ENCODE measurements around the gene GCNA. TPM values are rescaled to one million over a fixed set of nuclear protein-coding genes. Genes with fewer than 3 reads are reported as not detected.
"Not testable (repeated sequence)": the region's sequence is repeated elsewhere in the genome, so short reads cannot be mapped to it uniquely, and the experiment has no call there.

GCNA gene
- total and polyA plus RNA-seq, 2 donors (not counting 1 experiment from before 2014, with no cell fraction given) = 0.74 to 2.3 TPM

GRCh38 chrX:71660562-71661416 lies 82.6 kb downstream of the GCNA start:
- Histone ChIP-seq H3K4me2 (ENCODE audit: extremely low read depth, insufficient read depth, low read length) (no peak overlapping the region), H3K4me3 (replicated peaks in 1 of 4; ENCODE audit: control extremely low read depth in 1 of 4, insufficient read depth in 1 of 4, low read depth in 3 of 4, low read length in 4 of 4) (no peak overlapping the region), H2AFZ (ENCODE audit: low read length) (no peak overlapping the region), H3K27me3 (ENCODE audit: control insufficient read depth, insufficient read depth, low read length) (no peaks in the 10 kb centered on the region), H3K4me1 (ENCODE audit: control insufficient read depth, extremely low read depth, insufficient read depth, low read length) (no peaks in the 10 kb centered on the region), H3K79me2 (ENCODE audit: control insufficient read depth, insufficient read depth, low read length) (no peaks in the 10 kb centered on the region), H3K9me3 (ENCODE audit: control insufficient read depth, insufficient read depth, low read depth, low read length) (no peaks in the 10 kb centered on the region), H3K27ac (ENCODE audit: insufficient read depth, low read length) (no peak overlapping the region), H4K20me1 (ENCODE audit: control insufficient read depth, extremely low read depth, insufficient read depth, low read length) (no peaks in the 10 kb centered on the region), H3K36me3 (ENCODE audit: control insufficient read depth, insufficient read depth, low read length) (no peaks in the 10 kb centered on the region), H3K9ac (ENCODE audit: insufficient read depth, low read length) (no peak overlapping the region)
- TF ChIP-seq, protein P1, sequence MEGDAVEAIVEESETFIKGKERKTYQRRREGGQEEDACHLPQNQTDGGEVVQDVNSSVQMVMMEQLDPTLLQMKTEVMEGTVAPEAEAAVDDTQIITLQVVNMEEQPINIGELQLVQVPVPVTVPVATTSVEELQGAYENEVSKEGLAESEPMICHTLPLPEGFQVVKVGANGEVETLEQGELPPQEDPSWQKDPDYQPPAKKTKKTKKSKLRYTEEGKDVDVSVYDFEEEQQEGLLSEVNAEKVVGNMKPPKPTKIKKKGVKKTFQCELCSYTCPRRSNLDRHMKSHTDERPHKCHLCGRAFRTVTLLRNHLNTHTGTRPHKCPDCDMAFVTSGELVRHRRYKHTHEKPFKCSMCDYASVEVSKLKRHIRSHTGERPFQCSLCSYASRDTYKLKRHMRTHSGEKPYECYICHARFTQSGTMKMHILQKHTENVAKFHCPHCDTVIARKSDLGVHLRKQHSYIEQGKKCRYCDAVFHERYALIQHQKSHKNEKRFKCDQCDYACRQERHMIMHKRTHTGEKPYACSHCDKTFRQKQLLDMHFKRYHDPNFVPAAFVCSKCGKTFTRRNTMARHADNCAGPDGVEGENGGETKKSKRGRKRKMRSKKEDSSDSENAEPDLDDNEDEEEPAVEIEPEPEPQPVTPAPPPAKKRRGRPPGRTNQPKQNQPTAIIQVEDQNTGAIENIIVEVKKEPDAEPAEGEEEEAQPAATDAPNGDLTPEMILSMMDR (conservative IDR thresholded peaks at IDR 0.05 in 1 of 2, IDR thresholded peaks at IDR 0.05 in 1 of 2; ENCODE audit: low read depth in 1 of 2, low read length in 2 of 2) = no peak
- no peak for TF ChIP-seq EZH2 (IDR thresholded peaks at IDR 0.05; ENCODE audit: low read length, missing control alignments)
- no peak for DNase-seq (ENCODE audit: low read depth in 2 of 2)

GRCh38 chrX:71661919-71662318 lies 83.7 kb downstream of the GCNA start:
- Histone ChIP-seq H2AFZ (ENCODE audit: low read length) (no peak overlapping the region), H3K36me3 (ENCODE audit: control insufficient read depth, insufficient read depth, low read length) (no peaks in the 10 kb centered on the region), H3K4me1 (ENCODE audit: control insufficient read depth, extremely low read depth, insufficient read depth, low read length) (no peaks in the 10 kb centered on the region), H3K4me3 (replicated peaks in 1 of 4; ENCODE audit: control extremely low read depth in 1 of 4, insufficient read depth in 1 of 4, low read depth in 3 of 4, low read length in 4 of 4) (no peak overlapping the region), H4K20me1 (ENCODE audit: control insufficient read depth, extremely low read depth, insufficient read depth, low read length) (no peaks in the 10 kb centered on the region), H3K27me3 (ENCODE audit: control insufficient read depth, insufficient read depth, low read length) (no peaks in the 10 kb centered on the region), H3K27ac (ENCODE audit: insufficient read depth, low read length) (no peak overlapping the region), H3K9me3 (ENCODE audit: control insufficient read depth, insufficient read depth, low read depth, low read length) (no peaks in the 10 kb centered on the region), H3K4me2 (ENCODE audit: extremely low read depth, insufficient read depth, low read length) (no peak overlapping the region), H3K9ac (ENCODE audit: insufficient read depth, low read length) (no peak overlapping the region), H3K79me2 (ENCODE audit: control insufficient read depth, insufficient read depth, low read length) (no peaks in the 10 kb centered on the region)
- TF ChIP-seq, protein P1 (conservative IDR thresholded peaks at IDR 0.05 in 1 of 2, IDR thresholded peaks at IDR 0.05 in 1 of 2; ENCODE audit: low read depth in 1 of 2, low read length in 2 of 2) = no peak
- no peak for TF ChIP-seq EZH2 (IDR thresholded peaks at IDR 0.05; ENCODE audit: low read length, missing control alignments)
- no peak for DNase-seq (ENCODE audit: low read depth in 2 of 2)

DNA sequence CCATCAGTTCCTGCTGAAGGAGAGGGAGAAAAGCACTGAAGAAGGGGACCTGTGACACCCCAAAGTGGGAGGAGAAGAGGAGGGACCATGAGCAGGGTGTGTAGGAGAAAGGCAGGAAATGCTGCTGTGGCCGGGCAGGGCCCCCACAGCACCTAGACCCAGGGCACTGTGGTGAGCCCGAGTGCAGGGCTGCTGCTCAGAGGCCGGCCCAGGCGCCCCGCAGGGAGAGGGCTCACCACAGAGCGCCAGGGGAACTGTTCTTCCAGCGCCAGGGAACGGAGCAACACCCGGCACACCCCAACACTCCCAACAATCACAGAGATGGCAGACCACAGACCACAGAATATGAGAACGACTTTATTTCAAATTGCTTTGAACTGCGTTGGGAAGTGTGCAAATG lies 84.4 kb downstream of the GCNA start:
- not testable (repeated sequence) for H3K4me2 ChIP-seq (ENCODE audit: extremely low read depth, insufficient read depth, low read length); H3K27ac ChIP-seq (ENCODE audit: insufficient read depth, low read length); H3K4me1 ChIP-seq (ENCODE audit: control insufficient read depth, extremely low read depth, insufficient read depth, low read length); H3K9me3 ChIP-seq (ENCODE audit: control insufficient read depth, insufficient read depth, low read depth, low read length); H3K9ac ChIP-seq (ENCODE audit: insufficient read depth, low read length); H3K4me3 ChIP-seq (replicated peaks in 1 of 4; ENCODE audit: control extremely low read depth in 1 of 4, insufficient read depth in 1 of 4, low read depth in 3 of 4, low read length in 4 of 4); H3K27me3 ChIP-seq (ENCODE audit: control insufficient read depth, insufficient read depth, low read length); H3K36me3 ChIP-seq (ENCODE audit: control insufficient read depth, insufficient read depth, low read length); H2AFZ ChIP-seq (ENCODE audit: low read length); H3K79me2 ChIP-seq (ENCODE audit: control insufficient read depth, insufficient read depth, low read length); DNase-seq (ENCODE audit: low read depth in 2 of 2); H4K20me1 ChIP-seq (ENCODE audit: control insufficient read depth, extremely low read depth, insufficient read depth, low read length)

Other genes with a start within 250 kb of the GCNA start
- 45.2 and 49.0 TPM in 2 replicates for gene TAF1, start 212.1 kb upstream of the GCNA start, total RNA-seq
- gene TAF1, start 212.1 kb upstream of the GCNA start, polyA plus RNA-seq = 15.4 and 19.3 TPM in 2 replicates
- gene OGT, start 45.3 kb upstream of the GCNA start, total RNA-seq = 91.9 and 106 TPM in 2 replicates
- gene OGT, start 45.3 kb upstream of the GCNA start, polyA plus RNA-seq = 55.5 and 115 TPM in 2 replicates
- gene CXCR3, start 40.1 kb downstream of the GCNA start, total RNA-seq = not detected in 2 replicates
- gene CXCR3, start 40.1 kb downstream of the GCNA start, polyA plus RNA-seq = not detected in 2 replicates
- not detected in 2 replicates for gene CXorf49, start 139.8 kb downstream of the GCNA start, total RNA-seq
- not detected in 2 replicates for gene CXorf49, start 139.8 kb downstream of the GCNA start, polyA plus RNA-seq
- not detected in 2 replicates for gene CXorf49B, start 184.9 kb downstream of the GCNA start, total RNA-seq
- not detected in 2 replicates for gene CXorf49B, start 184.9 kb downstream of the GCNA start, polyA plus RNA-seq